HepG2 (cell line): ENCODE results near the gene NOTO. TPM values are rescaled to one million over a fixed set of nuclear protein-coding genes. Genes with fewer than 3 reads are reported as not detected.

Source experiments
- AHR ChIP-seq: IDR thresholded peaks from 2 replicates; pipeline ENCODE4 v1.6.1; 2018; ENCODE audit warnings: missing genetic modification reagents, missing compliant biosample characterization
- BCL6 ChIP-seq: IDR thresholded peaks from 2 replicates; pipeline ENCODE4 v1.6.1; 2016; ENCODE audit warnings: missing genetic modification reagents, missing compliant biosample characterization
- CERS6 ChIP-seq: sonication (generic); formaldehyde crosslinking; IDR thresholded peaks from 2 replicates; pipeline ENCODE4 v1.5.0; 2020; ENCODE audit warnings: missing genetic modification reagents
- FOSL1 ChIP-seq: sonication (generic); formaldehyde crosslinking; IDR thresholded peaks from 2 replicates; pipeline ENCODE4 v1.9.0; 2021; ENCODE audit warnings: missing genetic modification reagents, borderline replicate concordance
- GMEB2 ChIP-seq: IDR thresholded peaks from 2 replicates; pipeline ENCODE4 v1.6.1; 2016; ENCODE audit warnings: missing biosample characterization, missing genetic modification reagents, low read depth
- HMG20B ChIP-seq: conservative IDR thresholded peaks from 2 replicates; pipeline ENCODE4 v1.6.1; 2016; ENCODE audit warnings: missing genetic modification reagents, missing compliant biosample characterization
- IRF2 ChIP-seq: IDR thresholded peaks from 2 replicates; pipeline ENCODE4 v1.6.1; 2018; ENCODE audit warnings: missing genetic modification reagents, missing compliant biosample characterization
- NPAS2 ChIP-seq: sonication (generic); formaldehyde crosslinking; IDR thresholded peaks from 2 replicates; pipeline ENCODE4 v1.8.0; 2022; ENCODE audit warnings: mild to moderate bottlenecking, missing genetic modification reagents, borderline replicate concordance
- PCBP2 ChIP-seq: fragments of 200-400 bp; formaldehyde crosslinking; optimal IDR thresholded peaks from 2 replicates; pipeline ENCODE3; 2018; ENCODE audit warnings: low read length, low read depth; ENCODE audit not compliant: poor library complexity, severe bottlenecking
- POLR2G ChIP-seq: fragments of 200-400 bp; formaldehyde crosslinking; IDR thresholded peaks from 2 replicates; pipeline ENCODE4 v1.6.1; 2018; ENCODE audit warnings: mild to moderate bottlenecking, low read depth, low read length, moderate library complexity
- RBAK ChIP-seq: sonication (generic); formaldehyde crosslinking; IDR thresholded peaks from 2 replicates; pipeline ENCODE4 v1.5.1; 2020; ENCODE audit warnings: mild to moderate bottlenecking, missing genetic modification reagents
- RFX3 ChIP-seq: IDR thresholded peaks from 2 replicates; pipeline ENCODE4 v1.6.1; 2016; ENCODE audit warnings: missing biosample characterization, missing genetic modification reagents
- TIGD3 ChIP-seq: sonication (generic); formaldehyde crosslinking; IDR thresholded peaks from 2 replicates; pipeline ENCODE4 v1.5.1; 2020; ENCODE audit warnings: mild to moderate bottlenecking, missing genetic modification reagents, borderline replicate concordance
- XBP1 ChIP-seq: sonication (generic); formaldehyde crosslinking; IDR thresholded peaks from 2 replicates; pipeline ENCODE4 v1.5.0; 2020; ENCODE audit warnings: missing genetic modification reagents
- ZFX ChIP-seq: sonication (generic); formaldehyde crosslinking; IDR thresholded peaks from 2 replicates; pipeline ENCODE4 v1.4.0; 2020; ENCODE audit warnings: mild to moderate bottlenecking, low read depth, missing genetic modification reagents, moderate library complexity
- ZNF142 ChIP-seq: sonication (generic); formaldehyde crosslinking; IDR thresholded peaks from 2 replicates; pipeline ENCODE4 v1.4.0; 2020; ENCODE audit warnings: missing genetic modification reagents
- ZNF225 ChIP-seq: sonication (generic); formaldehyde crosslinking; IDR thresholded peaks from 2 replicates; pipeline ENCODE4 v1.4.0; 2020; ENCODE audit warnings: mild to moderate bottlenecking, missing genetic modification reagents
- ZNF33A ChIP-seq: sonication (generic); formaldehyde crosslinking; IDR thresholded peaks from 2 replicates; pipeline ENCODE4 v1.5.1; 2020; ENCODE audit warnings: missing genetic modification reagents, mild to moderate bottlenecking, moderate library complexity, borderline replicate concordance
- ZNF773 ChIP-seq: sonication (generic); formaldehyde crosslinking; IDR thresholded peaks from 2 replicates; pipeline ENCODE4 v1.4.0; 2020; ENCODE audit warnings: missing genetic modification reagents, borderline replicate concordance
- ZNF782 ChIP-seq: sonication (generic); formaldehyde crosslinking; IDR thresholded peaks from 2 replicates; pipeline ENCODE4 v1.4.0; 2020; ENCODE audit warnings: missing genetic modification reagents, mild to moderate bottlenecking, borderline replicate concordance
- ZSCAN30 ChIP-seq: sonication (generic); formaldehyde crosslinking; IDR thresholded peaks from 2 replicates; pipeline ENCODE4 v1.5.0; 2020; ENCODE audit warnings: mild to moderate bottlenecking, missing genetic modification reagents
- polyA plus RNA-seq, 8 experiments: library from polyadenylated mRNA; depleted of rRNA in 3 of 8; stranded (reverse) in 7 of 8; unstranded in 1 of 8; fragments of >200 nt; fragmentation: Illumina TruSeq in 4 of 8; extraction: Trizol in 4 of 8; gene quantifications; 2 replicates each; pipeline versions ENCODE4 v1.2.1 to v1.2.3, GENCODE V29; 2011 to 2016; ENCODE audit warnings: low read depth in 4 of 8, missing spikeins in 1 of 8, mixed read lengths in 1 of 8; ENCODE audit not compliant: insufficient read depth in 1 of 8
- total RNA-seq, 5 experiments: library from RNA; depleted of rRNA; stranded (reverse); fragments of >200 nt; fragmentation: Illumina TruSeq; extraction: Trizol; gene quantifications; 2 replicates each; pipeline ENCODE4 v1.2.3, GENCODE V29; 2016; ENCODE audit warnings: low read depth in 1 of 5

The NOTO gene
- total and polyA plus RNA-seq, 2 of the 13 experiments (the other 11 are each of a cell fraction or from before 2014, with no cell fraction given): not detected

GRCh38 chr2:73212448-73213176, 10.2 kb downstream of the NOTO start (continued):
- TF ChIP-seq POLR2G: no peak
- TF ChIP-seq ZNF225 (CRISPR knock-in tag): no peak
- no peak for TF ChIP-seq ZNF142 (CRISPR knock-in tag)
- TF ChIP-seq NPAS2: no peak
- TF ChIP-seq RBAK: no peak
- peak; percentile 46 for TF ChIP-seq BCL6 (CRISPR knock-in tag)
- TF ChIP-seq ZNF773 (CRISPR knock-in tag): 0 out of 2 replicates have a peak, but pooled peaks have one; percentile 73
- no peak; the same call in 1 of the 2 replicates for TF ChIP-seq IRF2
- no peak for TF ChIP-seq ZFX (CRISPR knock-in tag)
- TF ChIP-seq ZNF782 (CRISPR knock-in tag): no peak
- TF ChIP-seq ZNF33A (CRISPR knock-in tag): no peak
- no peak for TF ChIP-seq RFX3
- no peak for TF ChIP-seq GMEB2 (CRISPR knock-in tag)
- TF ChIP-seq HMG20B (CRISPR knock-in tag): 0 out of 2 replicates have a peak, but pooled peaks have one; percentile 14
- no peak for TF ChIP-seq ZSCAN30 (CRISPR knock-in tag)
- TF ChIP-seq FOSL1 (CRISPR knock-in tag): no peak
- no peak for TF ChIP-seq AHR
- TF ChIP-seq PCBP2: no peak
- no peak for TF ChIP-seq TIGD3 (CRISPR knock-in tag)
- TF ChIP-seq CERS6 (CRISPR knock-in tag): no peak
- TF ChIP-seq XBP1 (CRISPR knock-in tag): no peak
